Colon (tissue), 2 donors: Measurements from ENCODE around the gene FDCSP.
"Not testable (repeated sequence)": the region's sequence is repeated elsewhere in the genome, so short reads cannot be mapped to it uniquely, and the experiment has no call there.

Experiments
- FAIRE-seq: peaks from 2 replicates; lab custom pipeline; 2012; peaks lifted over from hg19 to GRCh38; lab: Jason Lieb, UNC
- donor health status: control.
- donor health status: control.

FDCSP gene

GRCh38 chr4:70225824-70226223, at the start of gene FDCSP:
FDCSP (plus strand) TSS chr4:70226124; CDS start chr4:70231195, 5,071 bp downstream.
- FAIRE-seq: no peak

GRCh38 chr4:70177090-70177489, 48.8 kb upstream of the FDCSP start:
- no peak for FAIRE-seq

GRCh38 chr4:70178075-70178660, 47.8 kb upstream of the FDCSP start:
- no peak for FAIRE-seq

- no peak for FAIRE-seq
These were observed 46.1 kb upstream of the FDCSP start for GRCh38 chr4:70179811-70180210.

GRCh38 chr4:70181864-70182263, 44.1 kb upstream of the FDCSP start:
- FAIRE-seq: no peak

GRCh38 chr4:70182517-70183167, 43.3 kb upstream of the FDCSP start:
- FAIRE-seq: no peak

- FAIRE-seq: no peak
These were observed 42.6 kb upstream of the FDCSP start for GRCh38 chr4:70183168-70183939.

GRCh38 chr4:70183940-70184246, 42.0 kb upstream of the FDCSP start:
- FAIRE-seq: no peak

- no peak for FAIRE-seq
These were observed 38.7 kb upstream of the FDCSP start for GRCh38 chr4:70187216-70187615.

GRCh38 chr4:70190579-70190978, 35.3 kb upstream of the FDCSP start:
- no peak for FAIRE-seq

- no peak for FAIRE-seq
These were observed 34.3 kb upstream of the FDCSP start for GRCh38 chr4:70191647-70192046.

GRCh38 chr4:70192895-70193294, 33.0 kb upstream of the FDCSP start:
- FAIRE-seq: no peak

GRCh38 chr4:70195425-70195824, 30.5 kb upstream of the FDCSP start, which contains the start of gene ODAM:
ODAM (plus strand) TSS chr4:70195725; CDS start chr4:70196544, 819 bp downstream.
- FAIRE-seq: no peak

- FAIRE-seq: no peak
These were observed 29.1 kb upstream of the FDCSP start for GRCh38 chr4:70196857-70197256.

- FAIRE-seq: no peak
These were observed 28.1 kb upstream of the FDCSP start for GRCh38 chr4:70197842-70198241.

GRCh38 chr4:70203601-70204000, 22.3 kb upstream of the FDCSP start:
- no peak for FAIRE-seq

- FAIRE-seq: not testable (repeated sequence)
These were observed 13.2 kb upstream of the FDCSP start for GRCh38 chr4:70212752-70213151.

GRCh38 chr4:70216109-70216508, 9.8 kb upstream of the FDCSP start:
- FAIRE-seq: not testable (repeated sequence)

- FAIRE-seq: peak; percentile 24
These were observed 9.4 kb upstream of the FDCSP start for GRCh38 chr4:70216550-70216949.

GRCh38 chr4:70221389-70221788, 4.5 kb upstream of the FDCSP start:
- FAIRE-seq: not testable (repeated sequence)

- FAIRE-seq: not testable (repeated sequence)
These were observed 4.1 kb upstream of the FDCSP start for GRCh38 chr4:70221818-70222217.

GRCh38 chr4:70236125-70236524, 10.2 kb downstream of the FDCSP start:
- no peak for FAIRE-seq

- no peak for FAIRE-seq
These were observed 13.4 kb downstream of the FDCSP start for GRCh38 chr4:70239131-70239883.
